PC-9 (cell line): ENCODE measurements around the gene PER2. TPM values are rescaled to one million over a fixed set of nuclear protein-coding genes. Genes with fewer than 3 reads are reported as not detected.

Experiments
- BruUV-seq: library from RNA; stranded (reverse); fragments of 400-500 nt; replicated peaks from 2 replicates; lab custom pipeline; 2021; lab: Mats Ljungman, UMichigan
- CTCF ChIA-PET: fragments of 300-600 bp; sonication (Branson Sonifier 250); formaldehyde crosslinking; loops from one replicate; lab custom pipeline; 2022; ENCODE audit warnings: antibody characterized with exemption; lab: Charles Lee
- POLR2A ChIA-PET: fragments of 300-600 bp; sonication (Branson Sonifier 250); formaldehyde crosslinking; loops from one replicate; lab custom pipeline; 2022; ENCODE audit warnings: antibody characterized with exemption; ENCODE audit not compliant: unreplicated experiment; lab: Charles Lee
- DNase-seq, 2 experiments: peaks; one replicate each; pipeline versions ENCODE4 v3.0.0 to v3.0.0-alpha.2; 2015 to 2022; ENCODE audit warnings: mixed read lengths in 1 of 2
- H2AFZ ChIP-seq: fragments of 200-600 bp; sonication (generic); 2 replicates; pipeline ENCODE4 v1.8.1; 2017; ENCODE audit warnings: antibody characterized with exemption
- H3F3A ChIP-seq: fragments of 200-600 bp; sonication (generic); 2 replicates; pipeline ENCODE4 v1.8.1; 2017; ENCODE audit warnings: antibody characterized with exemption, mild to moderate bottlenecking, low read depth; ENCODE audit not compliant: insufficient read depth
- H3K27ac ChIP-seq: fragments of 200-600 bp; sonication (generic); 2 replicates; pipeline ENCODE4 v1.6.1; 2016; ENCODE audit warnings: mixed run types
- H3K27me3 ChIP-seq: fragments of 200-600 bp; sonication (generic); 2 replicates; pipeline ENCODE4 v1.6.1; 2016; ENCODE audit warnings: low read depth, mixed run types; ENCODE audit not compliant: insufficient read depth
- H3K36me3 ChIP-seq: fragments of 200-600 bp; sonication (generic); 2 replicates; pipeline ENCODE4 v1.6.1; 2016; ENCODE audit warnings: low read depth, mixed run types
- H3K4me1 ChIP-seq: fragments of 200-600 bp; sonication (generic); replicated peaks from 2 replicates; pipeline ENCODE4 v1.6.1; 2016; ENCODE audit warnings: mixed run types; ENCODE audit not compliant: insufficient read depth
- H3K4me2 ChIP-seq: fragments of 200-600 bp; sonication (generic); 2 replicates; pipeline ENCODE4 v1.6.1; 2017; ENCODE audit warnings: mixed run types
- H3K4me3 ChIP-seq: fragments of 200-600 bp; sonication (generic); 2 replicates; pipeline ENCODE4 v1.6.1; 2016; ENCODE audit warnings: mixed run types
- H3K79me2 ChIP-seq: fragments of 200-600 bp; sonication (generic); 2 replicates; pipeline ENCODE4 v1.6.1; 2017; ENCODE audit warnings: low read depth, mixed run types
- H3K9me2 ChIP-seq: fragments of 200-600 bp; sonication (generic); 2 replicates; pipeline ENCODE4 v1.8.1; 2017; ENCODE audit warnings: mild to moderate bottlenecking; ENCODE audit not compliant: insufficient read depth
- H3K9me3 ChIP-seq: fragments of 200-600 bp; sonication (generic); 2 replicates; pipeline ENCODE4 v1.8.1; 2016; ENCODE audit warnings: low read depth; ENCODE audit not compliant: insufficient read depth
- H4K20me1 ChIP-seq: fragments of 200-600 bp; sonication (generic); 2 replicates; pipeline ENCODE4 v1.8.1; 2017; ENCODE audit not compliant: insufficient read depth
- CTCF ChIP-seq: fragments of 200-600 bp; sonication (generic); conservative IDR thresholded peaks from 2 replicates; pipeline ENCODE4 v1.6.1; 2017; ENCODE audit warnings: mixed run types, antibody characterized with exemption, mild to moderate bottlenecking, moderate library complexity
- EZH2 ChIP-seq: fragments of 200-600 bp; sonication (generic); IDR thresholded peaks from 2 replicates; pipeline ENCODE4 v1.8.0; 2017; ENCODE audit warnings: antibody characterized with exemption, low read depth
- intact Hi-C: fragments of 100-400 bp; cut with micrococcal nuclease; formaldehyde crosslinking; loops from one replicate; pipeline ENCODE4 v1.10.0; 2022; ENCODE audit not compliant: unreplicated experiment
- total RNA-seq: library from RNA; stranded (reverse); gene quantifications from 2 replicates; pipeline ENCODE4 v1.2.3, GENCODE V29; 2021

The PER2 gene
- total RNA-seq, 1 experiment from 2014 or later, result 18.9 TPM

DNA sequence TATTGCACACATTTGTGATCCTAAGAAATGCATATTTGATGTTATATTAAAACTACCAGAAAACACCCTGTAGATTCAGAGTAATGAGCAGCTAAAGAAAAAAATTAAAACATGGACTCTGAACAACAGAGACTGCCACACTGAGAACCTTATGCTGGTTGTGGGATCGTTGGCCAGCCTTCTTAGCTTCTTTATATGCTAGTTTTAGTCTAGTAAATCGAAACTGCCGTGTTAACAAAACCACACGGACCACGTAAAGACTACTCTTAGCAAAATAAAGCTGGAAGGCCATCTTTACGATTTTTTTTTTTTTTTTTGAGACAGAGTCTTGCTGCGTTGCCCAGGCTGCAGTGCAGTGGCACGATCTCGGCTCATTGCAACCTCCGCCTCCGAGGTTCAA lies 22.8 kb downstream of the PER2 start:
- POLR2A ChIA-PET, result no interaction called here
- intact Hi-C loops, result no loop called here

GRCh38 chr2:238264072-238264460 lies 24.3 kb downstream of the PER2 start:
- H3K36me3 ChIP-seq, result no peaks in the 10 kb centered on the region
- H2AFZ ChIP-seq, result no peak overlapping the region
- no peak overlapping the region for H3K27ac ChIP-seq
- DNase-seq, result no peak
- H3K27me3 ChIP-seq, result no peaks in the 10 kb centered on the region
- CTCF ChIA-PET, result interaction anchor here (1.5 to 1.8 kb wide), 3 partner anchors 22 to 406 kb away, joined by 5 to 10 read pairs (median 9); no protein-coding TSS in a partner anchor
- no peak overlapping the region for H3K4me2 ChIP-seq
- H3F3A ChIP-seq, result peaks cover 17% of the 10 kb centered on the region; the same call in 1 of the 2 replicates
- no peak for TF ChIP-seq EZH2
- TF ChIP-seq CTCF, result no peak
- H3K4me1 ChIP-seq, result 0 out of 2 replicates have a peak, but pooled peaks cover 5% of the 10 kb centered on the region
- H3K4me3 ChIP-seq, result no peak overlapping the region
- no peaks in the 10 kb centered on the region for H3K79me2 ChIP-seq
- no TSS peak for BruUV-seq
- H3K9me2 ChIP-seq, result no peaks in the 10 kb centered on the region
- POLR2A ChIA-PET, result no interaction called here
- intact Hi-C loops, result no loop called here
- no peaks in the 10 kb centered on the region for H3K9me3 ChIP-seq
- H4K20me1 ChIP-seq, result no peaks in the 10 kb centered on the region

More for the DNA sequence above, 22.8 kb downstream of the PER2 start:
- Histone ChIP-seq H4K20me1 (no peaks in the 10 kb centered on the region), H3K79me2 (no peaks in the 10 kb centered on the region), H3K9me2 (no peaks in the 10 kb centered on the region), H3K36me3 (0 out of 2 replicates have a peak, but pooled peaks cover 4% of the 10 kb centered on the region), H3K4me3 (no peak overlapping the region), H3F3A (peaks cover 12% of the 10 kb centered on the region; the same call in 1 of the 2 replicates), H3K27ac (no peak overlapping the region), H3K4me2 (no peak overlapping the region), H3K27me3 (no peaks in the 10 kb centered on the region), H3K9me3 (no peaks in the 10 kb centered on the region), H3K4me1 (no peaks in the 10 kb centered on the region), H2AFZ (no peak overlapping the region)
- no peak for TF ChIP-seq CTCF
- no peak for TF ChIP-seq EZH2
- CTCF ChIA-PET, result interaction anchor here (0.7 kb wide), 1 partner anchor 411 kb away, joined by 5 read pairs; no protein-coding TSS in a partner anchor
- BruUV-seq, result no TSS peak
- no peak for DNase-seq

DNA sequence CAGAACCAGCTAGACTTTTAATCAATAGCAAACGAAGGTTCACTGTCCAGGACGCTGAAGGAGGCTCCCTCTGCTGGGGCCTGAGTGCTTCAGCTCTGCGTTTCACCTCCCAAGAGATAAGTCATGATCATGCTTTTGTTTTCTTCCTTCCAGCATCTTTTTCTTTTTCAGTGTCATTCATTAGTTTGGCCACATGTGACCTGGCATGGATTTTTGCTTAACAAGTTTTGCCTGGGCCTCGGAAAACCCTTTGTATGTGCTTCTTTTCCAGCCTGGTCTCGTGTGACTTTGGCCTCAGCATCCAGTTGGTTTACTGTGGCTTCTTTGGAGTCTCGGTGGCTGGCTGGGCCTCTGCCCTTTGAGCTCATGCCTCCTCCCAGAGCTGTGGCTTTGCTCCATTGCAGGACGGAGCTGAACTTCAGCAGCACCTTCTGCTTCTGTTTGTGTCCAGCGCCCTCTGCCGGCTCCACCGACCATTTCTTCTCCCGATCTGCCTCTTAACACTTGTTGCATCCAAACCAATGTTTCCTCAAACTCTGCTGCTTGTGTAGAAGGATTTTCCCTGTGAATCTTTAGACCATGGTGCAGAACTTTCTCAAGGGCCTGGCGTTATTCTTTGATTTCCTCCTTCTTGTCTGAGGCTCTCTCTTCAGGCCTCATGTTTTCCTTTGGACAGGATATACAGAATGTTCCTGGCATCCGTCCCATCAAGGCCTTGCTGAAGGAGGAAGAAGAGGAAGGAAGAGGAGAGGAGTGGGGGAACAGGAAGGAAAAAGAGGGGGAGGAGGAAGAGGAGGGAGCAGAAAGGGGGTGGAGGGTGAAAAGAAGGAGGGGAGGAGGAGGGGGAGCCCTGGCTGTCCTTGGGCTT lies 25.0 kb downstream of the PER2 start:
- POLR2A ChIA-PET, result interaction anchor here (0.5 kb wide), 1 partner anchor 27 kb away, joined by 16 read pairs; no protein-coding TSS in a partner anchor
- no peaks in the 10 kb centered on the region for H3K79me2 ChIP-seq
- H3K27me3 ChIP-seq, result no peaks in the 10 kb centered on the region
- no peaks in the 10 kb centered on the region for H3K36me3 ChIP-seq
- H3F3A ChIP-seq, result peaks cover 17% of the 10 kb centered on the region; the same call in 1 of the 2 replicates
- 0 out of 2 replicates have a peak, but pooled peaks cover 5% of the 10 kb centered on the region for H3K4me1 ChIP-seq
- no peaks in the 10 kb centered on the region for H3K9me3 ChIP-seq
- intact Hi-C loops, result loop anchor here (1.0 kb wide), 1 partner anchor 405 kb away; no protein-coding TSS in a partner anchor
- TF ChIP-seq CTCF (peak; percentile 94), EZH2 (no peak)
- H3K9me2 ChIP-seq, result no peaks in the 10 kb centered on the region
- H4K20me1 ChIP-seq, result no peaks in the 10 kb centered on the region
- H2AFZ ChIP-seq, result no peak overlapping the region
- BruUV-seq, result no TSS peak
- CTCF ChIA-PET, result interaction anchor here (0.7 to 1.8 kb wide), 4 partner anchors 22 to 405 kb away, joined by 4 to 10 read pairs (median 7); no protein-coding TSS in a partner anchor
- no peak overlapping the region for H3K27ac ChIP-seq
- DNase-seq, result peak; percentile 64 to 87
- no peak overlapping the region for H3K4me3 ChIP-seq
- no peak overlapping the region for H3K4me2 ChIP-seq
